ENCODE data around the gene SLC16A12. TPM values are rescaled to one million over a fixed set of nuclear protein-coding genes. Genes with fewer than 3 reads are reported as not detected.

The SLC16A12 gene
- total and polyA plus RNA-seq, 2 of the 13 experiments (the other 11 are each of a cell fraction or from before 2014, with no cell fraction given) = 0.02 TPM; not detected in 1

DNA sequence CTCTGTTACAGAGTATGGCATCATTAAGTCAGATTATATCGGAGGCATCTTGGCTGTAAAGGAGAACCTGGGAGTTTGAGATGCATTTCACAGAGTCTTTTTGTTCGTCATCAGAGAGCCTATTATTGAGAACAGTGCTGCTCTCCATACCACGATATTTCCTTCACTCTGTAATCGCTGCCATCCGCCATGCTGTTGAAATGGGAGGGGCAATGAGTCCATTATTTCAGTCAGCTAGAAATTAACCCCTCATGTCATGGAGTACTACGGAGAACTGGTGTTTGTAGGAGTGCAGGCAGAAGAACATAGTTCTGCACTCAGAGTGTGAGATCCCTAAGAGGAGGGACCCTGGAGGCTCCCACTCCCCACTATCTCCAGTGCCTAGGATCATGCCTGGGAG is 59.2 kb downstream of the SLC16A12 start:
- Histone ChIP-seq H3K4me3 (replicated peaks in 1 of 3; ENCODE audit: insufficient read depth in 1 of 3, low read depth in 2 of 3, low read length in 3 of 3) (peak overlapping the region; percentile 37 to 48 (median 38)), H3K4me2 (ENCODE audit: low read depth, low read length) (peak overlapping the region; percentile 85), H3K79me2 (ENCODE audit: insufficient read depth, low read length) (no peaks in the 10 kb centered on the region), H3K4me1 (ENCODE audit: insufficient read depth, low read length) (peaks cover 53% of the 10 kb centered on the region), H4K20me1 (ENCODE audit: insufficient read depth, low read length) (no peaks in the 10 kb centered on the region), H3K27ac (ENCODE audit: extremely low read length, insufficient read depth, low read length) (peak overlapping the region; percentile 46), H2AFZ (ENCODE audit: low read length) (peak overlapping the region; percentile 39), H3K27me3 (ENCODE audit: control insufficient read depth in 1 of 2, insufficient read depth in 2 of 2, low read length in 2 of 2) (no peaks in the 10 kb centered on the region), H3K9ac (ENCODE audit: insufficient read depth, low read depth, low read length) (peak overlapping the region; percentile 23; the same call in 1 of the 2 replicates), H3K9me3 (ENCODE audit: low read length) (no peaks in the 10 kb centered on the region), H3K36me3 (replicated peaks in 1 of 2; ENCODE audit: control insufficient read depth in 1 of 2, insufficient read depth in 2 of 2, low read length in 2 of 2) (no peaks in the 10 kb centered on the region)
- no peak for TF ChIP-seq ZNF761 (CRISPR knock-in tag; conservative IDR thresholded peaks at IDR 0.05)
- TF ChIP-seq ZSCAN12 (CRISPR knock-in tag; IDR thresholded peaks at IDR 0.05) = no peak
- 0 out of 2 replicates have a peak, but pooled peaks have one; percentile 9 for TF ChIP-seq YEATS4 (CRISPR knock-in tag; IDR thresholded peaks at IDR 0.05; ENCODE audit: borderline replicate concordance)
- TF ChIP-seq, protein P1, sequence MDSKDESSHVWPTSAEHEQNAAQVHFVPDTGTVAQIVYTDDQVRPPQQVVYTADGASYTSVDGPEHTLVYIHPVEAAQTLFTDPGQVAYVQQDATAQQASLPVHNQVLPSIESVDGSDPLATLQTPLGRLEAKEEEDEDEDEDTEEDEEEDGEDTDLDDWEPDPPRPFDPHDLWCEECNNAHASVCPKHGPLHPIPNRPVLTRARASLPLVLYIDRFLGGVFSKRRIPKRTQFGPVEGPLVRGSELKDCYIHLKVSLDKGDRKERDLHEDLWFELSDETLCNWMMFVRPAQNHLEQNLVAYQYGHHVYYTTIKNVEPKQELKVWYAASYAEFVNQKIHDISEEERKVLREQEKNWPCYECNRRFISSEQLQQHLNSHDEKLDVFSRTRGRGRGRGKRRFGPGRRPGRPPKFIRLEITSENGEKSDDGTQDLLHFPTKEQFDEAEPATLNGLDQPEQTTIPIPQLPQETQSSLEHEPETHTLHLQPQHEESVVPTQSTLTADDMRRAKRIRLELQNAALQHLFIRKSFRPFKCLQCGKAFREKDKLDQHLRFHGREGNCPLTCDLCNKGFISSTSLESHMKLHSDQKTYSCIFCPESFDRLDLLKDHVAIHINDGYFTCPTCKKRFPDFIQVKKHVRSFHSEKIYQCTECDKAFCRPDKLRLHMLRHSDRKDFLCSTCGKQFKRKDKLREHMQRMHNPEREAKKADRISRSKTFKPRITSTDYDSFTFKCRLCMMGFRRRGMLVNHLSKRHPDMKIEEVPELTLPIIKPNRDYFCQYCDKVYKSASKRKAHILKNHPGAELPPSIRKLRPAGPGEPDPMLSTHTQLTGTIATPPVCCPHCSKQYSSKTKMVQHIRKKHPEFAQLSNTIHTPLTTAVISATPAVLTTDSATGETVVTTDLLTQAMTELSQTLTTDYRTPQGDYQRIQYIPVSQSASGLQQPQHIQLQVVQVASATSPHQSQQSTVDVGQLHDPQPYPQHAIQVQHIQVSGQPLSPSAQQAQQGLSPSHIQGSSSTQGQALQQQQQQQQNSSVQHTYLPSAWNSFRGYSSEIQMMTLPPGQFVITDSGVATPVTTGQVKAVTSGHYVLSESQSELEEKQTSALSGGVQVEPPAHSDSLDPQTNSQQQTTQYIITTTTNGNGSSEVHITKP (CRISPR knock-in tag; IDR thresholded peaks at IDR 0.05; ENCODE audit: low read depth) = no peak
- no peak for TF ChIP-seq RCOR2 (CRISPR knock-in tag; IDR thresholded peaks at IDR 0.05)
- peak; percentile 16 for TF ChIP-seq YY1 (IDR thresholded peaks at IDR 0.05; ENCODE audit: insufficient read depth, insufficient replicate concordance, low read depth, low read length)
- TF ChIP-seq ZNF652 (CRISPR knock-in tag; IDR thresholded peaks at IDR 0.05; ENCODE audit: borderline replicate concordance, low read depth) = peak; percentile 87
- TF ChIP-seq IRF9 (CRISPR knock-in tag; IDR thresholded peaks at IDR 0.05; ENCODE audit: borderline replicate concordance) = no peak
- 0 out of 2 replicates have a peak, but pooled peaks have one; percentile 2 for TF ChIP-seq PHF21A (CRISPR knock-in tag; IDR thresholded peaks at IDR 0.05)
- no peak for TF ChIP-seq ZNF569 (CRISPR knock-in tag; IDR thresholded peaks at IDR 0.05; ENCODE audit: borderline replicate concordance)
- no peak for TF ChIP-seq ZNF12 (CRISPR knock-in tag; IDR thresholded peaks at IDR 0.05)
- intact Hi-C loops (cut with micrococcal nuclease; ENCODE audit: unreplicated experiment) (loop anchor here (5.0 kb wide), 1 partner anchor 71 kb away; no protein-coding TSS in a partner anchor), in situ Hi-C loops (cut with HindIII; ENCODE audit: extremely low pct_ligation_motif_present, low pct_unique_long_range_greater_than_20kb) (no loop called here)
- POLR2A ChIA-PET = no interaction called here
- FAIRE-seq = no peak
- 3% methylated on average over 6 of the region's 6 CpGs for WGBS (ENCODE audit: low lambda C conversion rate)
- DNase-seq (ENCODE audit: low spot score) = no peak
- ATAC-seq = peak; percentile 53
- no TSS peak for BruUV-seq (replicated peaks)
- CTCF ChIA-PET (ENCODE audit: low intra/inter-chr PET ratio, low total read pairs) = no interaction called here
